Thymus (tissue), 11 donors: Measurements from ENCODE around the gene RAB44. TPM values are rescaled to one million over a fixed set of nuclear protein-coding genes. Genes with fewer than 3 reads are reported as not detected.

Experiments used
- DNase-seq, 9 donors: peaks; one replicate each; pipeline ENCODE4 v3.0.0-alpha.2; 2013; ENCODE audit warnings: low spot score in 9 of 9, low read depth in 6 of 9, missing footprints in 1 of 9
- H3K27ac ChIP-seq, 2 donors: one replicate each; pipeline ENCODE4 v1.5.1; 2013; ENCODE audit warnings: control low read depth in 1 of 2, low read depth in 1 of 2, low read length in 1 of 2, mild to moderate bottlenecking in 1 of 2, moderate library complexity in 1 of 2
- H3K27me3 ChIP-seq, 2 donors: one replicate each; pipeline ENCODE4 v1.5.1; 2013; ENCODE audit warnings: low read length in 1 of 2; ENCODE audit not compliant: control insufficient read depth in 2 of 2, insufficient read depth in 1 of 2
- H3K36me3 ChIP-seq, 2 donors: one replicate each; pipeline ENCODE4 v1.5.1; 2013; ENCODE audit warnings: low read length in 1 of 2, mild to moderate bottlenecking in 1 of 2, moderate library complexity in 1 of 2; ENCODE audit not compliant: control insufficient read depth in 2 of 2, insufficient read depth in 2 of 2
- H3K4me1 ChIP-seq, 2 donors: one replicate each; pipeline ENCODE4 v1.5.1; 2013; ENCODE audit warnings: low read length in 2 of 2; ENCODE audit not compliant: control insufficient read depth in 2 of 2, insufficient read depth in 2 of 2
- H3K4me3 ChIP-seq, 2 donors: one replicate each; pipeline ENCODE4 v1.5.1; 2013; ENCODE audit warnings: low read length in 2 of 2, control low read depth in 1 of 2, mild to moderate bottlenecking in 1 of 2
- H3K9me3 ChIP-seq, 2 donors: one replicate each; pipeline ENCODE4 v1.5.1; 2013; ENCODE audit warnings: low read length in 1 of 2, mild to moderate bottlenecking in 1 of 2; ENCODE audit not compliant: control insufficient read depth in 2 of 2, insufficient read depth in 1 of 2
- WGBS: extraction: QIAGEN DNeasy Blood & Tissue Kit; methylation state at CpG from one replicate; pipeline ENCODE4 v1.1.7; 2013; 5-methylcytosine and 5-hydroxymethylcytosine counted together
- polyA plus RNA-seq: library from polyadenylated mRNA; stranded (reverse); fragments of 200-250 nt; gene quantifications from one replicate; pipeline ENCODE4 v1.2.3, GENCODE V29; 2013
- total RNA-seq: library from RNA; stranded (reverse); fragments of 120-200 nt; gene quantifications from one replicate; pipeline ENCODE4 v1.2.4, GENCODE V29; 2013
- donor health status: healthy.

RAB44 gene
- total and polyA plus RNA-seq, 2 donors: 0.27 to 0.28 TPM

DNA sequence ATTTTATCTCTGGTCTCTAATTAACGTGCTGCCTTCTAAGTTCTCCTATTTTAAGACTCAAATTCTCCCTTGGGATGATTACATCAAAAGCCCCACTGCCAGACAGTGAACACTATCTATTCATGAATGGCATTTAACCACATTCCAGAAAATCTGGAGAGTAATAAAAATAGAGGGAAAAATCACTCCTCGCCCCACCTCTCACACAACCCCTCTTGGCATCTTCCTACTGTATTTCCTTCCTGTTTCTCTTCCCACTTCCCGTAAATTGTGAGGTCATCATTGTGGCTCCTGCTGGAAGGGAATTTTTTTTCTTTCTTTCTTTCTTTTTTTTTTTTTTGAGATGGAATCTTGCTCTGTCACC lies 31.5 kb downstream of the RAB44 start:
- Histone ChIP-seq H3K27me3 (no peaks in the 10 kb centered on the region), H3K27ac (no peak overlapping the region), H3K4me1 (no peaks in the 10 kb centered on the region), H3K36me3 (no peaks in the 10 kb centered on the region), H3K4me3 (no peak overlapping the region), H3K9me3 (peaks cover 0 to 3% of the 10 kb centered on the region in 2 donors)
- no peak for DNase-seq
- WGBS: 74% methylated on average over 3 of the region's 3 CpGs

DNA sequence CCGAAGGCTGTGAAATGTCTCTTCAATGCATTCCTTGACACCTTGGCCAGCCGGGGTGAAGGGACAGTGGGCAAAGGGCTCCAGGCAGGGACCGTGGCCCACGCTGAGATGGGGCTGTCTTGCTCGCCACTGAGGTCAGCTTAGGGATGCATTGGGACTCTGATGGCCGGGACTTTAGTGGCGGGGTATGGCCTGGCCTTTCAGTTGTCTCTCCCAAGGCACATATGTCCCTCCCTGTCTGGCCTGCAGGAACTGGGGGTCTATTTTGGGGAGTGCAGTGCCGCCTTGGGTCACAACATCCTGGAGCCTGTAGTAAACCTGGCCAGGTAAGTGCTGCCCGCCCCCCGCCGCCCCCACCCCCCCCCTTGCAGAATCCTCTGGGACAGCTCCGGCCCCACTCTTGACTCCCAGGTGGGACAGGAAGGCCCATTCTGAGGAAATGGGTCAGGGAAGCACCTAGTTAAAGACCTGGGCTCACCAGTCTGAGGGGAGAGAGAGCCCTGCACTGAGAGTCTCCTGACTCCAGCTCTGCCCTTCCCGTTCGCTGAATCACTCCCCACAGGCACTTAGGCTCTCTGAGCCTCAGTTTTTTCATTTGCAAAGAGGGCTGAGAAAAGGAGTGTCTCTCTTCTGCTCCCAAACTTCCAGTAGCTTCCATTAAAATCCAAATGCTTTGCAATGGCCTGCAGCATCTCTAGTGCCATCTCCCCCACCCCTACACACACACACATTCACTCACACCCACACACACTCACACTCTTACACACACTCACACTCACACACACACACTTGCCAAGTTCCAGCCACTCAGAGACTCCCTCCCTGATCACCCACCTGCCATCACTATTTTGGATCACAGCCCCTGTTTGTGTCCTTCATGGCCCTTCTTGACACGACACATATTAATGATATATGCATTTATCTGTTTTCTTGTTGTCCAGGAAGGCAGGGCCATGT lies 33.1 kb downstream of the RAB44 start:
- 94% methylated on average over 15 of the region's 15 CpGs for WGBS
- Histone ChIP-seq H3K4me3 (no peak overlapping the region), H3K4me1 (peaks cover 0 to 11% of the 10 kb centered on the region in 2 donors), H3K27ac (no peak overlapping the region), H3K27me3 (peaks cover 0 to 9% of the 10 kb centered on the region in 2 donors), H3K9me3 (peaks cover 0 to 8% of the 10 kb centered on the region in 2 donors), H3K36me3 (no peaks in the 10 kb centered on the region)
- no peak for DNase-seq

DNA sequence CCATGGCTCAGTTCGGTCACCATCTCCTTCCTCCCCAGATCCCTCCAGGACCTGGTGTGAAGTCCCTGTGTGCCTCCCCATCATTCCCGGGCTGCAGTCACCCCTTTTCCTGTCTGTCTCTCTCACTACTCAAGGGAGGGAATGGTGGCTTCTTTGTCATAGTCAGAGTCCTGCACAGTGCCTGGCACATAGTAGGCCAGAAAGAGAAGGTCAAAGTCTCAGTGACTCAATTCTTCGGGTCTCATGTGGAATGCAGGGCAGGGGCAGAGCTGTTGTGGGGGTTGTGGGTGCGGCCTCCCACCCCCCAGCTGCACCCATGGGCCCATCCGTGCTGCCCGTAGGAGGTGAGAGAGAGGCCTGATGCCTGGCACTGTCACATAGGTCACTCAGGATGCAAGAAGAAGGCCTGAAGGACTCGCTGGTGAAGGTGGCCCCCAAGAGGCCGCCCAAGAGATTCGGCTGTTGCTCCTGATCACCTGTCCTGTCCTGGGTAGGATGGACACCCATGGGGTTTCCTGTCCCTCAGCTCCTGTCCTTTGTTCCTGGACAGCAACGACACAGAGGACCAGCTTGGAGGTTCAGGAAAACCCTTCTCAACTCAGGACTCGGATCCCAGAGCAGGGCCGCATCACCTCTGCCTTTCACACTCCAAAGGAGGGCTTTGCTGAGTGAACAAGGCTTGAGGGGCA lies 34.1 kb downstream of the RAB44 start:
- H3K27ac ChIP-seq: no peak overlapping the region
- H3K27me3 ChIP-seq: peaks cover 0 to 10% of the 10 kb centered on the region in 2 donors
- peaks cover 0 to 11% of the 10 kb centered on the region in 2 donors for H3K4me1 ChIP-seq
- H3K9me3 ChIP-seq: peaks cover 0 to 8% of the 10 kb centered on the region in 2 donors
- WGBS: 96% methylated on average over 12 of the region's 12 CpGs
- no peaks in the 10 kb centered on the region for H3K36me3 ChIP-seq
- no peak for DNase-seq
- no peak overlapping the region for H3K4me3 ChIP-seq

DNA sequence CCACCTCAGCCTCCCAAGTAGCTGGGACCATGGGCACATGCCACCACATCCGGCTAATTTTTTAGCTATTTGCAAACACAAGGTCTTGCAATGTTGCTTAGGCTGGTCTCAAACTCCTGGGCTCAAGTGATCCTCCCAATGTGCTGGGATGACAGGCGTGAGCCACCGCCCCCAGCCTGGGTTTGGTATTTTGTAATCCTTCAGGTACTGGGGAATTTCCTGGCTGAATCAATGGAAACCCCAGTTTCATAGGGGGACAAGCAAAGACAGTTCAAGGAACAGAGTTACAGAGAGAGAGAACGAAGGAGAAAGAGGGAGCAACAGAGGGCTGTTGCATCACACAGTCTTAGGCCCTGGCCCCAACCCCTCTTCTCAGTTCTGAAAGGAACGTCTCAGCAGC lies 35.7 kb downstream of the RAB44 start:
- Histone ChIP-seq H3K4me3 (no peak overlapping the region), H3K9me3 (peaks cover 0 to 8% of the 10 kb centered on the region in 2 donors), H3K36me3 (no peaks in the 10 kb centered on the region), H3K4me1 (peaks cover 0 to 11% of the 10 kb centered on the region in 2 donors), H3K27me3 (peaks cover 0 to 10% of the 10 kb centered on the region in 2 donors), H3K27ac (no peak overlapping the region)
- no peak for DNase-seq
- WGBS: 86% methylated on average over 5 of the region's 5 CpGs

DNA sequence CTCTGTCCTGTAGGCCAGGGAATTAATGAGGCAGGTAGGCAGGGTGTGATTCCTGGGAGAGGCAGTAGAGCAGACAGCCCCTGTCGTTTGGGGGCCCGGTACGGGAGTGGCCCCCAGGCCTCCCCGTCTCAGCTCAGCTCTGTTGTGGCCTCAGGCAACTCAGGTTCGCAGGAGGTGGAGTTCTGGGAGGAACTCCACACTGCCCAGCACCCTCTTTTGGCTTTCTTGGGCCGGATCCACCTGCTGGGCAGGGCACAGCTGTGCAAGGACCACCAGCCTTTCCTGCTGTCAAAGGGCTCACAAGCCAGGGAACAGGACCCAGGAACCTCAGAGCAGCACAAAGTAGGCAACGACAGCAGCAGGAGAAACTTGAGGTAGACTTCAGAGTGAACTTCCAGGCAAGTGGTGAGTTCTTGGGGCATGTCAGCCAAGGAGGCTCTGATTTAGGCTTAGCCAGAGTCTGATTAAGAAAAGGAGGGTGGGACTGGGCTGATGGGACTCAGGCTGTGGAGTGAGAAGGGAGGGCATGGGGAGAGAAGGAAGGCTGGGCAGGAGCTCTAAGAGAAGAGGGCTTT lies 36.9 kb downstream of the RAB44 start:
- no peak overlapping the region for H3K4me3 ChIP-seq
- 88% methylated on average over 7 of the region's 7 CpGs for WGBS

DNA sequence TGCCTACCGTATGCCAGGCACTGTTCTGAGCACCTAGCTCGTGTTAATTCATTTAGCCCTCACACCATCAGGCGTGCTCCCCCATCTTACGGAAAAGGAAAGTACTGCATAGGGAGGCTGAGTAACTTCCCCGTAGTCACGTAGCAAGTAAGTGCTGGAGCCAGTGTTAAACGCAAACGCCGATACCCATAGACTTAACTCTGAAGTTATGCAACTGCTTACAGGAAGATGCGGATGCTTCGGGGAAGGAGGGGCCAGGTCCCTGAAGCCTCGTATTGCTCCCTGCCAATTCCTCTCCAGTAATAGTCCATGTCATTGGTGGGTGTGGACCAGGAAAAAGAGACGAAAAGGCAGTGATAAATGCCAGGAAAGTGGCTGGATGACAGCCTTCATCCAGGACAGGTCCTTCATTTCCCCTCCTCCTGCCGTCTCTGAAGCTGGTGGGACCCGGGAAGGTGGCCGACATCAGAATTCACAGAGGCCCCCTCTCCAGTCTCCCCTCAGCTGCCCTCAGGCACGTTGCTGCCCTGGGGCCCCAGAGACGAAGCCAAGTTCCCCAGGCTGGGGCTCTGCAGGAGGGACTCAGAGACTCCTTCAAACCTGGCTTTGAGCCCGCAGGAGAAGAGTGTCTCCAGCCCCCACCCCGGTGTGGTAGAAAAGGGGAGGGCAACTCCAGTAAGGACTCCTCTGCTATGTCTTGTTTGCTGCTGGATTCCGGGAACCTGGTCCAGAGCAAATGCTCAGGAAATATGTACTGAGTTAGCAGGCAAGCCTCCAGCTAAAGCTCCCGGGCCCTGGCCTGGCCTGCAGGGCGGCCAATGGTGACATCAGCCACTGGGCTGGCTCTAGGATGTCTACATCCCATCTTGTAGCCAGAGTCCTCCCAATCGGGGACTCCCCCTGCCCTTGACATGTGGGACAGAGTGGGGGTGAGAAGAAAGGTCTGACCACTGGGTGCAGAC lies 37.8 kb downstream of the RAB44 start:
- Histone ChIP-seq H3K27me3 (peaks cover 0 to 10% of the 10 kb centered on the region in 2 donors), H3K4me3 (no peak overlapping the region), H3K9me3 (peaks cover 0 to 8% of the 10 kb centered on the region in 2 donors), H3K36me3 (no peaks in the 10 kb centered on the region), H3K4me1 (peaks cover 0 to 11% of the 10 kb centered on the region in 2 donors), H3K27ac (peak overlapping the region in 1 of 2 donors; percentile 65)
- WGBS: 37% methylated on average over 24 of the region's 24 CpGs
- peak in 4 of 9 donors; percentile 17 to 54 (median 24) for DNase-seq

More for the DNA sequence above, 36.9 kb downstream of the RAB44 start:
- H3K9me3 ChIP-seq: peaks cover 0 to 8% of the 10 kb centered on the region in 2 donors
- no peak for DNase-seq
- no peak overlapping the region for H3K27ac ChIP-seq
- peaks cover 0 to 10% of the 10 kb centered on the region in 2 donors for H3K27me3 ChIP-seq
- H3K4me1 ChIP-seq: peaks cover 0 to 11% of the 10 kb centered on the region in 2 donors
- no peaks in the 10 kb centered on the region for H3K36me3 ChIP-seq

DNA sequence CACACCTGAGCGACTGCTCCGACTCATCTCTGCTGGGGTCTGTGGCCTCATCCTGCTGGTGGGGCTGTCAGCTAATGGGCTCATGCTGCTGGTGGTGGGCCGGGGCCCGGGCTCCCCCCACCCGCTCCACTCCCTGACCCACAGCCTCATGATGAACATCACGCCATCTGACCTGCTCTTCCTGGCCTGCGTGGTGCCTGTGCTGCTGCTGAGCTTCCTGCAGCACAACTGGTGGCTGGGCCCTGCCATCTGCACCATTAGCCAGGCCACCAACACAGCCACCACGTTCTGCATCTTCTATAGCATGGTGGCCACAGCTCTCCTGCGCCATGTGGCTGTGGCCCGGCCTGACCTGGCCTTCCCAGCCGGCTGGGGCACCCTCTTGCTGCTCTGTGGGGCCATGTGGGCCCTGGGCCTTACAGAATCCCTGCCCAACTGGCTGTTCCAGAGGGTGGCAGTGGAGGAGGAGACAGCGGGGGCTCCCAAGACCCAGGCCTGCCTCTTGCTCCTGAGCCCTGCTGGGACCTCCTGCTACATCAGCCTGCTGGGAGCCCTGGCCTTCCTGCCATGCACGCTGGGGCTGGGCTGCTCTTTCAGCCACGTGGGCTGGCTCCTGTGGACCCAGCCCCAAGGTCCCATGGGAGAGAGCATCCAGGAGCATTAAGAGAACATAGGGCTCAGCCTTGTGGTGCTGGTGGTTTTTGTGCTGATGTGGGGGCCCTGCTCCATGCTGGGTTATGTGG lies 39.6 kb downstream of the RAB44 start:
- peaks cover 0 to 11% of the 10 kb centered on the region in 2 donors for H3K4me1 ChIP-seq
- H3K4me3 ChIP-seq: no peak overlapping the region
- H3K9me3 ChIP-seq: peaks cover 0 to 8% of the 10 kb centered on the region in 2 donors
- H3K27ac ChIP-seq: no peak overlapping the region
- 96% methylated on average over 14 of the region's 14 CpGs for WGBS
- no peak for DNase-seq
- H3K27me3 ChIP-seq: peaks cover 0 to 10% of the 10 kb centered on the region in 2 donors
- H3K36me3 ChIP-seq: no peaks in the 10 kb centered on the region

DNA sequence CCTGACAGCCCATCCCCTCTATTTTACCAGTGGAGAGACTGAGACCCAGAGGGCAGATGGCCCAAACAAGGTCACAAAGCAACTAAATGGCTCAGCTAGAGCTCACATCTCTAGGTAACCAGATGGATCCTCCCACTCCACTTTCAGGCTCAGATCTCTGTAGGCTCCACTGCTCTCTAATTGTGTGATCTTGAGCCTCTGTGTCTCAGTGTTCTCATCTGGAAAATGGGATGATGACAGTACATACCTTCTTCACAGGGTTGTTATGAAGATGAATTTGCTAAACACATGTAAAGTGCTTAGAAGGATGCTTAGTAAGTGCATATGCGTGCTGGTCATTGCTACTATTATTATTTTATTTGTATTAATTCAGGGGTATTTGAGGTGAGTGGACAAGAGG lies 40.5 kb downstream of the RAB44 start:
- no peak overlapping the region for H3K4me3 ChIP-seq
- WGBS: 100% methylated on average over 1 of the region's 1 CpG
- H3K27me3 ChIP-seq: peaks cover 0 to 10% of the 10 kb centered on the region in 2 donors
- peaks cover 0 to 4% of the 10 kb centered on the region in 2 donors for H3K9me3 ChIP-seq
- DNase-seq: no peak
- peaks cover 0 to 11% of the 10 kb centered on the region in 2 donors for H3K4me1 ChIP-seq
- no peak overlapping the region for H3K27ac ChIP-seq
- H3K36me3 ChIP-seq: no peaks in the 10 kb centered on the region
